Fibroblast of skin of right biceps (primary cell): ENCODE results near the gene BDKRB1.

Experiments
- DNase-seq: peaks from one replicate; pipeline ENCODE4 v3.0.0-alpha.2; 2013

Gene BDKRB1

GRCh38 chr14:96263347-96264199, 7.6 kb downstream of the BDKRB1 start:
- no peak for DNase-seq

- DNase-seq = no peak
Observed at GRCh38 chr14:96264200-96264553, 8.2 kb downstream of the BDKRB1 start.

DNA sequence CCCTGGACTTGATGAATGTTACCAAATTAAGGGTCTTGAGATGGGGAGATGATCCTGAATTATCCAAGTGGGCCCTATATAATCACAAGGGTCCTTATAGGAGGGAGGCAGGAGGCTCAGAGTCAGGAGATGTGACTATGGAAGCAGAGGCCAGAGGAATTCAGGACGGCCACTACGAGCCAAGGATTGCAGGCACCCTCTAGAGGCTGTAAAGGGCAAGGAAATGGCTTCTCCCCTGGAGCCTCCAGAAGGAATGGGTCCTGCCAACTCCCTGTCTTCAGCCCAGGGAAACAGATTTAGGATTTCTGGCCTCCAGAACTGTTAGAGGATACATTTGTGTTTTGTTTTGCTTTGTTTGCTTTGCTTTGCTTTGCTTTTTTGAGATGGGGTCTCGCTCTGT, 8.8 kb downstream of the BDKRB1 start:
- peak; percentile 49 for DNase-seq

- DNase-seq = peak; percentile 61
Observed at GRCh38 chr14:96265383-96266095, 9.5 kb downstream of the BDKRB1 start.

- peak; percentile 92 for DNase-seq
Observed at GRCh38 chr14:96267336-96267735, 11.3 kb downstream of the BDKRB1 start.

- DNase-seq = peak; percentile 58
Observed at GRCh38 chr14:96267916-96268315, 11.9 kb downstream of the BDKRB1 start.

DNA sequence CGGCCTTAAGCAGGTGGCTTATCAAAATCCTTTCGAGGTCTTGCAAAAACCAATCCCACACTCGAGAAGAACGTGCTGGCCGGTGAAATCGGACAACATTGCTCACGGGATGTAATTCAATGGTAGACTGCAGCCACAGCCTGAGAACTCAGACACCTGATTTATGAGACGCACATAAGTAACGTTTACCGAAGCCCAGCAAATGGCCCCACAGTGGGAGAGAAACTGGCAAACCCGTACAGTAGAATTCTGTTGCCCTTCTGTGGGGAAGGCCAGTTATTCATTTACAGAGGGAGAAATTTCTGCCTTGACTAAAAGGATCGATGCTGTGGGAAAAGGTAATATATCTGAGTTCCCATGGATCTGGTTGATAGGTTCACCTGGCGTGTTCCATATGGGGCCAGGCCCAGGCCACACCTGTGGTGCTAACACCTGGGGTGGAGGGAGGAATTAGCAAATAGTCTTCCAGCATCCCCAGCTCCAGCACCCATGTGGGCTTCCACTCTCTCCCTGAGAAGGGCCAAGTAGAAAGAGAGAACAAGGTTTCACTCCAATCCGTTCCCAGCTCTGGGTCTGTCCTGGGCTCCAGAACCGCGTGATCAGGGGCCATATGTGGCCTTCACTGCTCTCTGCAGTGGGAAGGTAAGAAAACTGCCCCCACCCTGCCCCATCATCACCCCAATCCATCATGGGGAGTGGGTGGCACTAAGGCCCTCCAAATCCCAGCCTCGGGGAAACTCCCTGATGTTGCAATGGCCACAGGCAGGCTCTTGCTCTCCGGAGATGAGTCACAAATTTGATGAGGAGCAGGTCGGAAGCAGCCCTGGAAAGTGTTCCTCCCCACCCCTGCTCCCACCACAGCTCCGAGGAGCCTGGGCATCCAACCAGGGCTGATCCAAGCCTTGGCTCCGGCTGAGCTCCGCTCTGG, 12.7 kb downstream of the BDKRB1 start:
- DNase-seq = peak; percentile 95

DNA sequence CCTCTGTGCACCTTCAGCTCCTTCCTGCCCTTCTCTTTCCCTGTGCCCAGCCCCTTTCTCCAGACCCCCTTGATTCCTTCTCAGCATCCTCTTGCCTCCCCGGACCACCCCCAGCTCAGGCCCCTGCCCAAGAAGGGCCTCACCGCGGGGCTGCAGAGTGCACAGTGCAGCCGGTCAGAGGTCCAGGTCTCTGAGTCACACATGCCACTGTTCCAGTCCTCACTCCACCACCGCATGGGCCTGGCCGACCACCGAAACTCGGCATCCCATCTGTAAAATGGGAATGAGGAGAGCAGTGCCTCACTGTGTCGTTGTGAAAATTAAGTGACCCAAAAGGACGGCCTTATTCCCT, 13.3 kb downstream of the BDKRB1 start:
- no peak for DNase-seq

- DNase-seq = no peak
Observed at GRCh38 chr14:96270565-96271420, 14.8 kb downstream of the BDKRB1 start.

DNA sequence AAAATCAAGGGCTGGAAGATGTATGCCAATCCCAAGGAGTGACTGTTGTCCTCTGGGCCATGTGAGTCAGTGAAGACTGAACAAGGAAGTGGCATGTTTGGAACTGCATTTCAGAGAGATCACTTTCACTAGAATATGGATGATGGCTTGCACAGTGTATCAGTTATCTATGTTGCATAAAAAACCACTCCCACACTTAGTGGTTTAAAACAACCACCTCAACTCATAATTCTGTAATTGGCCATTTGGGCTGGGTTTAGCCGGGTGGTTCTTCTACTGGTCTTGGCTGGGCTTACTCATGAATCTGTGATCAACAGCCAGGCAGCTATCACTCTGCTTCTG, 15.4 kb downstream of the BDKRB1 start:
- DNase-seq = no peak

GRCh38 chr14:96272777-96273473, 16.9 kb downstream of the BDKRB1 start:
- DNase-seq = peak; percentile 56

- no peak for DNase-seq
Observed at GRCh38 chr14:96273629-96274028, 17.6 kb downstream of the BDKRB1 start.

DNA sequence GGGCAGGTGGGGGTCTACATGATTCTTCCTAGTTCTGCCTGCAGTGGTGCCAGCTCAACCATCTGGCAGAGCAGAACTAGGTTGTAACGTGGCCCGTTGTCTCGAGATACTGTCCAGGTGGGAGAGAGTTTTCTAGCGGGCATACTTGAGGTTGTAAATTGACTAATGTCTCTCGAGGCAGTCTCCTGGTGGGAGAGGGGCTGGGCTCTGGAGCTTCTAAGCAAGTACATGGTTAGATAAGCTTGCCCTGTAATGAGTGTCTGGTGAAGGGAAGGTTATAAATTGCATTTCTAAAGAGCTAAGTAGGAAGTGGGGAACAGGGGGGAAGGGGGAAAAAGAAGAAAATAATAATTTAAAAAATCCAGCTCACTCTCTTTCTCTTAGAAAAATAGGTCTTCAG, 18.1 kb downstream of the BDKRB1 start:
- no peak for DNase-seq

- peak; percentile 90 for DNase-seq
Observed at GRCh38 chr14:96274543-96274942, 18.5 kb downstream of the BDKRB1 start.

DNA sequence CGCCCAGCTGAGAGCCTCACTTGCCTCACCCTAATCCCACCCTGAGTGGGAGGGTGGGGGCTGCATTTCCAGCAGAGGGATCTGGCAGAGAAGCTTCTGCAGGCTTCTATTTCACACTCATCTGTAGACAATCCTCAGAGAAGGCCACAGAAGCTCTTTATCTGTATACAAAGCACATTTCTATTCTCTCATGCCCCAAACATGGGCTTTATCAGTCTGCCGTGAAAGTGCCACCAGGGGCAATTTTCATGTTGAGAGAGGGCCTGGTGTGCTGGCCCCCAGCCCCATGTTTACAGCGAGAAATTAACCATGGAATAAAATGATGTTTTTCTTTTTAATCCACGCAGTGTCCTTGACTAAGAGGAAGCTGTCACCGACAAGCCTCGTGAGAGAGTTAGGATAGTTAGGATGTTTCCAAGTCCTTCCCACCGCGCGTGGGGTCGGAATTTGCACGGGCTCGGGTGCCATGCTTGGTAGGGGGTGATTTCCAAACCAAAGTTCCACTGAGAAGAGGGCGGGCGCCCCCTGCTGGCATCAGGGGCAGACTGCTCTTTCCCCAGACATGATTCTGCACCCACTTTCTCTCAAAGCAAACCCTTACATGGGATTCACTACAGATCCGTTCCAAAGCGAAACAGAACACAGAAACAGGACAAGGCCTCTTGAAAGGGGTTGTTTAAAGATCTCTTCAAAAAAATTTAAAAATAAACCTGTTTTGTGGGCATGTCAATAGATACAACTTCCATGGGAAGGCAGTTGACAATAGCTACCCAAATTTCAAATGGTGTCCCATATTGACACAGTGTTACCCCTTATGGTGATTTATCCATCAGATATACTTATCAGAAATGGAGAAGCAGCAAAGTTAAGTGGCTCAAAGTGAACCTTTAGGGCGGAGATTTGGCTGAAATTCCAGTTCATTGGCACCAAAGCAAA, 19.4 kb downstream of the BDKRB1 start:
- DNase-seq = peak; percentile 78

DNA sequence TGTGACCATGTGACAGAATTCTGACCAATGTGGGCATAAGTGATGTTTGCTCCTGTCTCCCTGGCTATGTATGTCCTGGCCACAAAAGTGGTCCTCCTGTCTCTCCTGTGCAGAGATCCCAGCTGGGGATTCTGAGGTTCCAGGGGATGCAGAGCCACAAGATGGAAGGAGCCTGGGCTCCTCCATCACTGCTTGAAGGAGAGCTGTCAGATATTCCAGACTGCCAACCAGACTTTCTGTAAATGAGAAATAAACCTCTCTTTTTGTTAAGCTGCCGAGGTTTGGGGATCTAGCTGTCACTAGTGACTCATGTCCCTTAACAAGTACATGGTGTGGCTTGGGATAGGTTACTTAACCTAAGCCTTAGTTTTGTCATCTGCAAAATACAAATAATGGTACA, 21.9 kb downstream of the BDKRB1 start:
- DNase-seq = no peak

- DNase-seq = peak; percentile 53
Observed at GRCh38 chr14:96279564-96279963, 23.6 kb downstream of the BDKRB1 start.

DNA sequence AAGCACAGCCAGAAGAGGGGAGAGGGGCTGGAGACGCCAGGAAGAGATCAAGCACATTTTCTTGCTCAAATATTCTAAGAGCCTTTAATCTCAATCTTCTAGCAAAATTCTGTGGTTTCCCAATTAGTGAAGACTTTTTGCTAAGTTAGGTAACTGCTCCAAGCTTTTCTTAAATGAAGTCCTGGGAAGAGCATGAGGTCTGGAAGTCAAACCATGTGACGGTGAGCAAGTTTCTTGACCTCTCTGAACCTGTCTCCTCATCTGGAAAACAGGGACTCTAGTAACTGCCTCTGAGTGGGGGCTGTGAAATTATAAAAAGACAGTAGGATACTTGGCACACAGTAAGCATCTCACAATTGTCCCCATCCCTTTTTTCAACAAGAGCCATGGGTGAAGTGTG, 24.1 kb downstream of the BDKRB1 start:
- DNase-seq = no peak

- no peak for DNase-seq
Observed at GRCh38 chr14:96281486-96281885, 25.5 kb downstream of the BDKRB1 start.

DNA sequence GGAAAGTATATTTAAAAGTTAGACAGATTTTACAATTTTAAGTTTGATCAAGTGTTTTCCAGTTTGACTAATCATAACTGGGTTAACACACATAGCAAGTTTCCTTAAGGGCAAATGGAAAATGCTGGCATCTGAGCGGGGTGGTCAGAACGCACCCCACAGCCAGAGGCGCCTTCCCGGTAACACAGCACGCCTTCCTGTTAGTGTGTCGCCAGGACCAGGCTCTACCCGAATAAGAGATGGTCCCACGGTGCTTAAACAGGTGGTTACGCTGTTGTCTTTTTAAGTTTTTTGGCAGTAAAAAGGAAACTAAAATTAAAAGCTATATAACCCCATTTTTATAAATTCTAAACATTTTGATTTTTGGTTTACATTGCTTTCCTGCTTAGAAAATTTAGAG, 28.0 kb downstream of the BDKRB1 start:
- DNase-seq = no peak

GRCh38 chr14:96284430-96284829, 28.4 kb downstream of the BDKRB1 start:
- no peak for DNase-seq
